GM12892 (cell line): ENCODE data around the gene JMY. TPM values are rescaled to one million over a fixed set of nuclear protein-coding genes. Genes with fewer than 3 reads are reported as not detected.
A peak's percentile ranks its signal among the peaks of the same experiment; 100 is the strongest.

Experiments used
- DNase-seq: peaks from one replicate; pipeline ENCODE4 v3.0.0; 2011; ENCODE audit not compliant: insufficient read length
- FAIRE-seq: peaks from 2 replicates; lab custom pipeline; 2011; peaks lifted over from hg19 to GRCh38; lab: Jason Lieb, UNC
- POLR2A ChIP-seq: IDR thresholded peaks from 2 replicates; pipeline ENCODE4 v1.6.1; 2011; ENCODE audit warnings: low read depth, low read length, control low read depth
- POLR2AphosphoS5 ChIP-seq: IDR thresholded peaks from 2 replicates; pipeline ENCODE4 v1.6.1; 2011; ENCODE audit warnings: low read depth, low read length, control low read depth
- TAF1 ChIP-seq: IDR thresholded peaks from 2 replicates; pipeline ENCODE4 v1.6.1; 2011; ENCODE audit warnings: low read depth, mild to moderate bottlenecking, control low read depth, low read length, borderline replicate concordance
- polyA plus RNA-seq: library from polyadenylated mRNA; unstranded; fragments of >200 nt; gene quantifications from one replicate; pipeline ENCODE4 v1.2.1, GENCODE V29; 2012; ENCODE audit warnings: missing spikeins, inconsistent platforms; ENCODE audit not compliant: missing spikeins

The JMY gene
- 3.5 TPM for polyA plus RNA-seq

GRCh38 chr5:79235634-79236361 is at the start of gene JMY:
JMY (plus strand) TSS chr5:79236131; CDS start chr5:79236651, 520 bp downstream.
- peak; percentile 93 for FAIRE-seq

GRCh38 chr5:79186455-79186854 is 49.5 kb upstream of the JMY start:
- TF ChIP-seq TAF1: no peak
- TF ChIP-seq POLR2A: no peak
- no peak for TF ChIP-seq POLR2AphosphoS5
- no peak for DNase-seq
- FAIRE-seq: no peak

More at GRCh38 chr5:79235634-79236361, at the start of gene JMY:
- peak; percentile 74 for DNase-seq
- TF ChIP-seq POLR2AphosphoS5 (peak; percentile 69), POLR2A (peak; percentile 74; the same call in 1 of the 2 replicates), TAF1 (peak; percentile 50; the same call in 1 of the 2 replicates)

GRCh38 chr5:79189439-79190234 is 46.3 kb upstream of the JMY start:
- no peak for TF ChIP-seq POLR2AphosphoS5
- TF ChIP-seq TAF1: no peak
- TF ChIP-seq POLR2A: no peak
- DNase-seq: no peak
- no peak for FAIRE-seq

GRCh38 chr5:79190235-79190529 is 45.7 kb upstream of the JMY start:
- TF ChIP-seq POLR2AphosphoS5 (no peak), TAF1 (no peak), POLR2A (no peak)
- DNase-seq: no peak
- FAIRE-seq: no peak

GRCh38 chr5:79191457-79191856 is 44.5 kb upstream of the JMY start:
- DNase-seq (no peak), FAIRE-seq (no peak)
- no peak for TF ChIP-seq POLR2A
- TF ChIP-seq TAF1: no peak
- no peak for TF ChIP-seq POLR2AphosphoS5

- no peak for FAIRE-seq
- DNase-seq: no peak
- TF ChIP-seq TAF1 (no peak), POLR2A (no peak), POLR2AphosphoS5 (no peak)
Observed at GRCh38 chr5:79193643-79194042, 42.3 kb upstream of the JMY start.

GRCh38 chr5:79200573-79201183 is 35.3 kb upstream of the JMY start:
- DNase-seq (peak; percentile 16), FAIRE-seq (peak; percentile 48)
- TF ChIP-seq TAF1 (no peak), POLR2AphosphoS5 (no peak)

GRCh38 chr5:79201206-79201605 is 34.7 kb upstream of the JMY start:
- DNase-seq: no peak
- TF ChIP-seq POLR2AphosphoS5 (no peak), TAF1 (no peak), POLR2A (no peak)
- FAIRE-seq: no peak

GRCh38 chr5:79202076-79202475 is 33.9 kb upstream of the JMY start:
- DNase-seq (no peak), FAIRE-seq (no peak)
- no peak for TF ChIP-seq TAF1
- no peak for TF ChIP-seq POLR2A
- no peak for TF ChIP-seq POLR2AphosphoS5

- TF ChIP-seq POLR2A (no peak), POLR2AphosphoS5 (no peak), TAF1 (no peak)
- DNase-seq (no peak), FAIRE-seq (peak; percentile 53)
Observed at GRCh38 chr5:79205965-79206364, 30.0 kb upstream of the JMY start.

- no peak for TF ChIP-seq POLR2AphosphoS5
- TF ChIP-seq TAF1: no peak
- TF ChIP-seq POLR2A: no peak
- DNase-seq: no peak
- FAIRE-seq: no peak
Observed at GRCh38 chr5:79206541-79206940, 29.4 kb upstream of the JMY start.

GRCh38 chr5:79209505-79209904 is 26.4 kb upstream of the JMY start:
- FAIRE-seq (no peak), DNase-seq (no peak)
- TF ChIP-seq POLR2AphosphoS5 (no peak), POLR2A (no peak), TAF1 (no peak)
